GM19025 (cell line): ENCODE results near the gene BEND5.
A peak's percentile ranks its signal among the peaks of the same experiment; 100 is the strongest.

Source experiments
- ATAC-seq: cut with Tn5 transposase; IDR thresholded peaks from one replicate; pipeline ENCODE4 v1.9.1; 2021; ENCODE audit warnings: mild to moderate bottlenecking, low read depth, moderate library complexity; ENCODE audit not compliant: unreplicated experiment

Gene BEND5

GRCh38 chr1:48687282-48688045 lies 89.2 kb downstream of the BEND5 start:
- ATAC-seq = no peak

GRCh38 chr1:48686159-48686558 lies 90.5 kb downstream of the BEND5 start:
- ATAC-seq = no peak

- ATAC-seq = no peak
Observed at GRCh38 chr1:48684381-48684780, 92.3 kb downstream of the BEND5 start.

- no peak for ATAC-seq
Observed at GRCh38 chr1:48683839-48684238, 92.9 kb downstream of the BEND5 start.

- ATAC-seq = no peak
Observed at GRCh38 chr1:48681476-48682305, 95.0 kb downstream of the BEND5 start.

- ATAC-seq = no peak
Observed at GRCh38 chr1:48680411-48681035, 96.2 kb downstream of the BEND5 start.

GRCh38 chr1:48679859-48680258 lies 96.8 kb downstream of the BEND5 start:
- ATAC-seq = no peak

GRCh38 chr1:48678710-48679505 lies 97.8 kb downstream of the BEND5 start:
- peak; percentile 42 for ATAC-seq
